T-helper 22 cell (primary cell): ENCODE measurements around the gene MRPL23.

Experiments used
- DNase-seq: peaks from one replicate; pipeline ENCODE4 v3.0.0-alpha.2; 2020; ENCODE audit warnings: low read depth

Gene MRPL23

DNA sequence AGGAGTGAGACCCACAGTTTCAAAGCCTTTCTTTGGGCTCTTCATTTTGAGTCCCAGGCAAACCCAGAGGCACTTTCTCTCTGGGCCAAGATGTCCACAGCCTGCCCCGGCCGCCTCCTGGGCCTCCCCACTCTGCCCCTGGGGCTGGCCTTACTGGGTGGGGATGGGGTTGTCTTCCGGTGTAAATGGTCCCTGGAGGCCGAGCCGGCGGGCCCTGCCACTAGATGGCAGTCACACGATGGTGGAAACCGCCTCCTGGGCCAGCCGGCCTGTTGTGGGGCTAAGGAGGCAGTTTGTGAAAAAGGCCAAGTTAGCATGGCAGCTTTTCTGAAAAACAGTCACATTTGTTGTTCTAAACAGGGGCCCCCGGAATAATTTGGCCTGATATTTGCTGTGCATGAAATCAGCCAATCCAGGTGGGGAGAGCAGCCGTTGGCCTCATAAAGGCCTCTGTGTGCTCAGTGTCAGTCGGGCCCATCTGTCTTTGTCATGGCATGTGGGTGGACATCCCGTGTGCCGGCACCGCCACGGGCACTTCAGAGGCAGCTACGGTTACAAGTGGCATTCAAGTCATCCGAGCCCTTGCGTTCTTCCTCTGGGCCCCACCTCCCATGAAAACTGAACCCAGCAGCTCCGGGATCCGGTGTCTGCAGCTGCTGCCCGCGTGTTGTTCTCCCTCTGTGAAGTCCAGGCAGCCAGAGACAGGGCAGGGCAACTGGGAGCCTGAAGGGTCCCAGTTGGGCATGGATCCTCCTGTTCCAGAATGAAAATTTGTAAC is 6.5 kb downstream of the MRPL23 start:
- no peak for DNase-seq

DNA sequence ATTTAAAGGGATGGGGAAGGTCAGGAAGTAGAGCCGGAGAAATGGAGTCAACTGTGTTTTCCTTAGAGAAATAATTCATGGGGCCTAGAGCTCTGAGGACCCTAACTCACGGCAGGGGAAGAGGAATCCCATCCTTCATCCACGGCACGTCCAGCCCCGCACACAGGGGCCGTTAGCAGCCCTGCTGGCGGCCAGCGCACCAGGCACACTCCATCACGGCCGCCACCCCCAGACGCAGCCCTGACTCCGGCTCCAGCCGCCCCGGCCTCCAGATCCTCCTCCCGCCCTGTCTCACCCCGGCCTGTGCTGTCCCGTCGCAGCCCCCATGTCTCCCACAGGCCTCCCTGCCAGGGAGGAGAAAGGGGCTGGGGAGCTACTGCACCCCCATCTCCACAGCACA is 11.2 kb downstream of the MRPL23 start:
- no peak for DNase-seq

DNA sequence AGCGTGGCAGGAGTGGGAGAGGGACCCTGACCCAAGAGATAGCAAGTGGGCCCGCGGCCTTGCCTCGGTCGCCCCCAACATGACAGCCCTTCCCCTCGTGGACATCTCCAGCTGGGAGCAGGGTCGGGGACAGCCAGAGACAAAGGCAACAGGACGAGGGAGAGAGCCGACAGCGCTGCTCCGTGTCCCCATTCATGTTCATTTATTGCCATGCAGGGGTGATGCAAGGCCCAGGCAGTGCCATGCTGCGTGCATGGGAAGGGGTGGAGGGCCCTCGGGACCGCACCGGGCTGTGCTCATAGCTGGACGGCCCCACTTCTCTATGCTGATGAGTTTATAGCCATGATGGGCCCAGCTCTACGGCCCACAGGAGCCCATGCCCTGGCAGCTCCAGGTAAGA is 12.7 kb downstream of the MRPL23 start:
- DNase-seq = no peak

DNA sequence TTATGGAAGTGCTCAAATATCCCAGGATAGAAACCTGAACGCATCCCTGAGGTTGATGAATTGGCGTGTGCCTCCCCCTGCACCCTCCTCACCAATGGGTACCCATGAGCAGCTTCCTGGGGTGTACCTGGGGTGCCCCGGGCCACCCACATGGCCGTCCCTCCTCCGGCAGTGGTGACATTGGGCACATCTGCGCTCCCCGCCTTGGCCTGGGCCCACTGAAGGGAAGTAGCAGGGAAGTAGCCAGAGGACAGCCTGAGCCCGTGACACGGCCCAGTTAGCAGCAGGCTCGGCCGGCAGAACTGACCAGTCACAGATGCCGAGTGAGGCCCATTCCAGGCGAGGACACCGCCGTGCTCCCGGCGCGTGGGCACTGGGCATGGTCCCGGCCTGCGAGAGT is 16.7 kb downstream of the MRPL23 start:
- DNase-seq = no peak

DNA sequence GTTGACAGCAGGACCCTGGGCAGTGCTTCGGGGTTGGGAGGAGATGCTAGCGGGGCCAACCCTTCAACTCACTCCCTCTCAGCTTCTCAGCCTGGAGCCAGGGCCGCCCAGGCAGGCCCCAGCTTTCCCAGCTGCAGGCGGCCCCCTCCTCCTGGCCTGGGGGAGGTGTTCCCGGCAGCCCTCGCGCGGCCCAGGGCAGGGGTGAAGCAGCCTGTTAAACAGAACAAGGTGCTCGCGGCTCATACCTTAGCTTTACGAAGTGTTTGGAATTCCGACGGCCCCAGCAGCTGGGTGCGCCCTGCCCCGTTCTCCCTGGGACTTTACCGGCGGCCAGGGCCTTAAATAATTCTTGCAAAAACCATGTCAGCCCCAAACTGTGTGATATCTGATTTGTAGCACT is 17.2 kb downstream of the MRPL23 start:
- DNase-seq = no peak

DNA sequence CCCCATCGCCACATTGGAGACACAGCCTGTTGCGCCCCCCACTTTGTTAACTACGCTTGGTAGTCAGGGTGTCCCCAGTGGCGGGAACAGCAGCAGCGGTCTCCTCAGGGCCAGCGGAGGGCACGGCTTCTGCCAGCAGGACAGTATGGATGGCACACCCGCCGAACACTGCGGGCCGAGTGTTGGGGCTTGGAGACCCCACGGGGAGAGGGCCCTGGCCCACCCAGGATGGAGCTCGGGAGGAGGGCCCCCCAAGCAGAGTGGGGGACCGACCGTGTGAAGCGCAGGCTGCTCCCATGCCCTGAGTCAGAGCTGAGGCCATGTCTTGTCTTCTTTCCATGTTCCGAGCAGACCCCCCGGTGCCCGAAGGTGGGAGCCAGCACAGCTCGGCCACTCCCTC is 17.8 kb downstream of the MRPL23 start:
- no peak for DNase-seq

DNA sequence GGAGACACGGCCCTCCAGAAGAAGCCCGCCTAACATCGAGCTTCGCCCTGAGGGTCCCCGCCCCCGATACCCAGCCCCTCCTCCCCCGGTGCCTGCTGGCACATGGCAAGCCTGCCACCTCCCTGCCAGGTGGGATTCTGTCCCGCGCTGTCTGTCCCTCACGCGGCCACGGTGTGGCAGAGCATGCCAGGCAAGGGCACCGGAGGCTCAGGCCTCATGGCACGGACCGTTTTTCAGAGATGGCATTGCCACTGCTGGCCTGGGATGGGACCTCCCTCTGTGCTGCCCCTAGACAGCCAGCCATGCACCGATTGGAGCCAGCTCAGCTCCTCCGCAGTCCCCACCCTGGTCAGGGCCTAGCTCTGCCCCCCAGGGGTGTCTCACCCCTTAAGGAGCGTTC is 19.4 kb downstream of the MRPL23 start:
- no peak for DNase-seq

DNA sequence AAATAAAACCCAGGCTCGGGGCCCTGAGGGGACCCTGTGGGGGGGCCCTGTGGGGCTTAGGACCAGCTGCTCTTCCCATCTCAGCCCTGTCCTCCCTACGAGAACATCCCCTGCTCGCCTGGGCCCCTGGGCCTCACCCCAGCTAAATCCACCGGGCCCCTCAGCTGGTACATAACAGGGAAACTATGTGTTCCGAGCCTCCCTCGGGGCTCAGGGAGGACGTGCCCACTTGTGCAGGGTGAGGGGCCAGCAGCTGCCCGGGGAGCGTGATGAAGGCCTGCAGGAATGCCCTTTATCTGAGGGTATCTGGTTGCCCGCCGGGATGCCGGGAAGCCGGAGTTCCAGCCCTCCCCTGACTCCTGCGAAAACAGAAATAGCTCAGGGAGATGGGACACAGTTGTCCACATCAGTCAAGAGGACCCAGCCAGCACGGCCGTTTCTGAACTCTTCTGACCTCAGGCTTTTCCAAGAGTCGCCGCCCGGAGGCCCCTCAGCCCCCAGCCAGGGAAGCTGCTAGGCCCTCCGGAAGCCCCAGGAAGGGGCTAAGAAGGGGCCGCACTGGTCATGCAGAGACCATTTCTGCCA is 20.6 kb downstream of the MRPL23 start:
- no peak for DNase-seq

DNA sequence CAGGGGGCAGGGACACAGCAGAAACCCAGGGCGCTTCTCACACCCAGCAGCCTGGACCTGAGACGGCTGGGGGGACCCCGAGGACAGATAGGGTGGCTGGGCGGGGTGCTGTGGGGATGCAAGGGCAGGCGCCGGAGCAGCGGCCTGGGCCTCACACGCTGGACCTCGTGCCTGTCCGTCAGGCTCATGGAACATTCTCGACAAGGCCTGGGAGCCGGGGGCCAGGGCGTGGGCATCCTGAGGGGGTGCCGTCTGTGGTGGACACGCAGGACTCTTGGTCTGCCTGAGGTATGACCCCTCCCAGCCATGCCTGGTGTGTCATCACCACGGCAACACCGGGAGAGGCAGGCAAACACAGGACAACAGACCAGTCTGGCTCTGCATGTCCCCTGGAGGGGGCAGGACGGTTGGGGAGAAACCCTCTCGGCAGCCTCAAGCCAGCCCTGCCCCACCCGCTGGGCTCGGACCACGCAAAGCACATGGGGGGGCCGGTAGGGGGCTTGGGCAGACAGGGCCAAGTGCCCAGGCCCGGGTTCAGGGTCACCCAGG is 21.4 kb downstream of the MRPL23 start:
- DNase-seq = no peak

DNA sequence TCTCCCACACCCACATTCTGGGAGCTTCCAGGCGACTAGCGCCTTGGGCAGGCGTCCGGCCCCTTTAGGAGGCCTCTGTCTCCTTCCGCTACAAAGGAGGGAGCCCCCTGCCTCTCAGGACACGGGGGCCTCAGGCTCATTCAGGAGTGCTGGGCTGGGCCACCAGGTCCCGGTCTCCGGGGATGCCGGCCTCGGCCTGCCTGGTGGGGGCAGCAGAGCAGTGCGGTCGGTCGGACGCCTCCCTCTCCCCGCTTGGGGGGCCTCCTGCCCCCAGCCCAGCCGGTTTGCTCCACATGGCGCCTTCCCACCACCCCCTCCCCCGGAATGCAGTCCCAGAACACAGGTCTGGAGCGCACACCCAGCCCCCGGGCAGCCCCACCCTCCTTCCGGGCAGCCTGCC is 21.9 kb downstream of the MRPL23 start:
- no peak for DNase-seq

DNA sequence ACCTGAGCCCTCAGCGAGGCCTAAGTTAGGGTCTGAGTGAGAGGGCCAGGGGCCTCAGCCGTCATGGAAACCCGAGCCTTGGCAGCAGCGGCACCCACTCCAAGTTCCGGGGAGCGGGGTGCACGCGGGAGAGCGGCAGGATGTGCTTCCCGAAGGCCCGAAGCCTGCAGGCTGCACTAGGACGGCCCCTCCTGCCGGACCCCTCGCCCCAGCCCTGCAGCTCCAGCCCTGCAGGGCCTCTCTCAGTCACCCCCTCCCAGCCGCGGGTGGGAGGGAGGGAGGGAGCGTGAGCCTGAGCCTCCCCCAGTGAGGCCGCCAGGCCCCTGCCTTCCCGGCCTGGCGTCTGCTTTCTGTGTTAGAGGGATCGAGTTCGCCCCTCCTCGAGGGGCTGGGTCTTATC is 22.6 kb downstream of the MRPL23 start:
- DNase-seq = no peak

DNA sequence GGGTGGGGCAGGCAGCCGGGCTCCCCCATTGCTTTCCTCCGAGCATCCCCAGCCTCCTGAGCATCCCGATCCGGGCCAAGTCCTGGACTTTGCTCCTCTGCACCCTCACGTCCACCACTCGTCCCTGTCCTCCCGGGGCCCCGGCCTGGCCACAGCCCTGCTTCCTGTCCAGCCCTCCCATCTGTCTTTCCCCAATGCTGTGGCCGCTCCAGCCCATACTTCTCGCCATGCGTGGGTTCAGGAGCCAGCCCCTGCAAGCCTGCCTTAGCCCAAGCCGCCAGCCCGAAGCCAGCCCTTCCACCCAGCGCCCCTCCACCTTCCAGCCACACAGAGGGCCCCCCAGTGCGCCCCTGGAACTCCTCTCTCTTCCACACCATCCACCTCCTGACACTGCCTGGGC is 23.8 kb downstream of the MRPL23 start:
- DNase-seq = no peak

DNA sequence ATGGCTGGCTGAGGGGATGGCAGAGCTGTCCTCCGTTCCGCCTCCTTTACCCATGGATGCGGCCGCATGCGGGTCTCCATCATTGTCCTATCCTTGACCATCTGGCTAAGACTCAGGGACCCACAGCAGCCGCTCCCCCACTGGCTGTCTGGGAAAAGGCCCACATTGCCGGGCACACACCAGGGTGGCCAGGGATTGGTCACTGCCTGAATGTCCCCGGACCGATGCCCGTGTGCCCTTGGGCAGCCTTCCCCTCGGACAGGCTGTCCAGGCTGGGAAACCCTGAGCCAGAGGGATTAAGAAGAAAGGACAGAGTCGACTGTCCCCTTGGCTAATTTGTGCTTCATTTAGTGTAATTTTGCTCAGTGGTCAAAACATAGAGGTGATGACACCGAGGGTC is 28.1 kb downstream of the MRPL23 start:
- DNase-seq = no peak

DNA sequence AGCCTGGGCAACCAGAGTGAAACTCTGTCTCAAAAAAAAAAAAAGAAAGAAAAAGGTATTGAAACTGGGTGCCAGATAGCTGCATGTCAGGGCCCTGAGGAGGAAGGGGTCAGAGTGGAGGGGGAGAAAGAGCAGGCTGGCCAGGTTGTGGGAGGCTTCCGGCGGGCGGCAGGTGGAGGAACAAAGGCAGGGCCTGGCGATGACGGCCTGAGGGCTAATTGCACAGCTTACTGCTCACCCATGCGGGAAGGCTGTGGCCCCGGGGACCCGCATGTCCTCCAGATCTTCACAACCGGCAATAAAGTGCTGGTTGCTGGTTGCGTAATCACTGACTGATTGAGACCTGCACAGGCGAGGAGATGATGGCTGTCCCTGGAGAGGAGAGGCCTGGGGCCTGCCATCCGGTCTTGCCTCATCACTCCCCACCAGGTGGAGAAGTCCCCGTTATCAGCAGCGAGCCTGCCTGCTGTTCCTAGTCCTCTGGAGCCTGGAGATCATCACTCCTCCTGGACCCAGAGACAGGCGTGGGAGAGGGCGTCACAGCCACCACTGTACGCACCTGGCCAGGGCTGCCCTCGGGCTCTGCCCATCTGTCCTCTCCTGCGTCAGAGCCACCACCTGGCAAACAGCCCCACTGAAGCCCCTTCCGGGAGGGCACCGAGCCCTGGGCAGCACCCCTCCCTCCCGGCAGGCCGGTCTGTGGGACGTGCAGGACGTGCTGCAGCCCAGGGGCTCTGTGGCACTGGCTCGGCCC is 31.8 kb downstream of the MRPL23 start:
- no peak for DNase-seq

DNA sequence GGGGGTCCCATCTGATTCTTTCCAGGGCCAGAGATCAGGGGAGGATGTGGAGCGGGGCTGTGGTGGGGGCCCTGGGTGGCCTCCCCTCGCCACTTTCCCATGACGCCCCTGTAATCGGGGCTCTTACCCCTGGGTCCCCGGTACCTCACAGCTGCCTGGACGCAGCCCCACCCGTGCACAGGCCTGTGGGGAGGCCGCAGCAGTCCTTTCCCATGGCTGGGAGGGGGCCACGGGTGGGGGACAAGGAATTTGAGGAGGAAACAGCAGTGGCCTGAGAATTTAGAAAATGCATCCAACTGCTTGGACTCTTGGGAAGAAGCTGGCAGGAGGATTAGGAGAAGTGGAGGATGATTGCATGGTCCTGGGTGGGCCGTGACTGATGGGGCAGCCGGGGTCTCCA is 32.5 kb downstream of the MRPL23 start:
- DNase-seq = no peak

DNA sequence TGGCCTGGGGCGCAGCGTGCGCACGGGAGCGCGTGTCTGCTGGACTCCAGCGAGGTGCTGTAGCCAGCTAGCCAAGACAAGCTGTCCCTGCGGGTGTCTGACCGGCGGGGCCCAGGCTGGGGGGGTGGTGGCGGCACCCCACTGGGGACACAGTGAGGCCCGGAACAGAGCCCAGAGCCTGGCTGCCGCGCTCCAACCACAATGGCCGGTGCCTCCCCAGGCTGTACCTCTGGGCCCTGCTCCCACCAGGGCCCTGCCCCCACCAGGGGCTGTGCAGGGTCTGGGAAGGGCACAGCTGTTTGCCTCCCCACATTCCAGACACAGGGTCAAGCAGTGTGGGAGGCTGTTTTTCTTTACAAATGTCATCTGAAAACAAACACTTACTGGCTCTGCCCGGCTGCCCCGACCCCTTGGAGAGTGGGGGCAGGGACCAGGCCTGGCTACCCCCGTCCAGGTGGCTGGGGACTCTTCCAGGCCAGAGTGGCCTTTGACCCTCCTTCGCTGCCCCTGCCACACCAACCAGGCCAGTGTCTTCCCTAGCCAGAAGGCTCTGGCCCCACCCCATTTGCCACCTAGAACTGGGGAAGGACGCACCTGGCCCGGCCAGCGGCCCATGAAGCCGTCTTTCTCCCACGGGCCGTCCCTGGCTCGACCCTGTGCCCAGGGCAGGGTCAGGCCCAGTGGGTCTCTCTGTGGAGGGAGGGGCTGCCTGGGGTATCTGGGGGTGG is 35.9 kb downstream of the MRPL23 start:
- DNase-seq = no peak

DNA sequence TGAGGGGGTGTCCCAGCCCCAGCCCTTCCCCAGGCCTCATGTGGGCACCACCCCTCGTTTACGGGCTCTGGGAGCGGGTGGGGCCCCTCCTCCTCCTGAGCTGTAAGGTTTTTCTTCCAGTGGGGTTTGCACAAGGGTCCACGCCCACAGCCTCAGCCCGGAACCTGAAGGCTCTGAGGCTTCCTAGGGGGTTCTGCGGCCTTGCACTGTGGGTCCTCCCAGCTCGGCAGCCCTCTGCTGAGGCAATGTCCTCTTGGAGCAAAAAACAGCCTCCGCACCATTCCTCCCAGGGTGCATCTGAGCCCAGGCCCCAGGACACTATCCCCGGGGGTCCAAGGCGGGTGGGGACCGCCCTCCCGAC is 36.4 kb downstream of the MRPL23 start:
- DNase-seq = no peak

DNA sequence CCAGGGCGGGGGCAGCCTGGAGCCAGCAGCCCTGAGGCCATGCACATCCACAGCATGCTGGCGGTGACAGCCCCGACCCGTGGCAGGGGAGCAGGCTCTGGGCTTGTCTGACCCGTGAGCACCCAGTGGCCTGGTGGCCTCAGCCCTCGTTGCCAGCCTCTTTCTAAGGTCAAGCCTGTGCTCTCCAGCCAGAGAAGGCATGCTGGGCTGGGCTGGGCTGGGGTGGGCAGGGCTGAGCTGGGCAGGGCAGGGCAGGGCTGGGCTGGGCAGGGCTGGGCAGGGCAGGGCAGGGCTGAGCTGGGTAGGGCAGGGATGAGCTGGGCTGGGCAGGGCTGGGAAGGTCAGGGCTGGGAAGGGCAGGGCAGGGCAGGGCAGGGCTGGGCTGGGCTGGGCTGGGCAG is 39.9 kb downstream of the MRPL23 start:
- DNase-seq = no peak

DNA sequence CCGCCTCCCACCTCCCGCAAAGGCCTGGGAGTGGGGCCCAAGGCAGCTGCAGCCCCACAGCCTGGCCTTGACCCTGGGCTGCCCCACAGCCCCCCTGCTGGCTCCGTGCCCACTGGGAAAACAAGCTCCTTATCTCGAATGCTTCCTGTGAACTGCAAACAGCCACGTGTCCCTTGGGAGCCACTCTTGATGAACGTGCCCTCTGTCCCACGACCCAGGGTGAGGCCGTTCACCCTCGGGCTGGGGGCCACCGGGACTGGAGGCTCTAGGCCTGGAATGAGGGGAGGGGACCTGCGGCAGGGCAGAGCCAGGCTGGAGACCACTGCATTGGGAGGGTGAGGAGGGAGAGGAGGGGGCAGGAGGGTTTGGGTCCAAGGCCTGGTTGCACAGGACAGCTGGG is 41.0 kb downstream of the MRPL23 start:
- DNase-seq = no peak

DNA sequence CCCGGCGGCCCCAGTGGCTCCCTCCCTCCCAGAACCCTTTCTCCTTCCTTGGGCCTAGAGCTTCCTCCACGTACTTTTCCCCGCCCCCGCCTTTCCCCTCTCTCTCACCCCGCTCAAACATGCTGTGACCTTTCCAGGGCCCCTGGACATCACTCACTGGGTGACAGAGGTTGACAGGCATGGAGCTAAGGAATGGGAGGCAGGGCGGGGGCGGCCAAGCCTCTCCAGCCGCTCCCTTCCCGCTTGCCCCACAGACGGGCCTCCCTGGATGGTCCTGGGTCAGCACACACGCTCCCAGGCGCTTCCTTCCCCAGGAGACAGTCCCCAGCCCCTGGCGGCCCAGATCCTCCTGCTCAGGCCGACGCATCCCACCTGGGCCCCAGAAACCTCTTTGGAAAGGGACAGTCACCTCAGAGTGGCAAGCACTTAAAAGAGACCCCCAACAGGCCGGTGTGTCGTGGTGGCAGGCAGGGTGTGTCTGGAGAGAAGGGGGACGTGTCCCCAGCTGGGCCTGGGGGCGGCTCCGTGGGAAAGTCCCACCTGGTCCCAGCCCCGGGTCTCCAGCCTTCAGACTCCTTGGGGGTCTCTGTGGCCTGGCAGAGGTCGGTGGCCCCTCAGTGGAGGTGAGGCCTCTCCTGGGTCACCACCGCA is 41.7 kb downstream of the MRPL23 start:
- no peak for DNase-seq

DNA sequence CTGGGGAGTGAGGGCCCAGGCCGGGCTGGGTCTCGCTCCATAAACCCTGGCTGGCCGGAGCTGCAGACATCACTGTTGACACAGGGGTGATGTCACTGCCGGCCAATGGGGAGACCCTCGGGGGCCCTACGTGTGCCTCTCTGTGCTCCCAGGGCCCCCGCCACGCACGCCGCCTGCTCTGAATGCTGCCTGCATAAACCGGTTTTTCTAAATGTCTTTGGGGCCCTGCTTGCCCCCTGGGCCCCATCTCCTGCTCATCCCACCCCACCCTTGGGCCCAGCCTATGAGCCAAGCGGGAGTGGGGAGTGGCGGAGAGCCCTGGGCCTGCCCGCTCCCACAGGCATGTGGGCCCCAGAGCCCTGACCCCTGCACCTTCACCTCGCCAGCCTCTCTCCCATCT is 42.8 kb downstream of the MRPL23 start:
- DNase-seq = no peak
